Left ventricle myocardium inferior (tissue), 1 donor: ENCODE results near the gene MAP4. TPM values are rescaled to one million over a fixed set of nuclear protein-coding genes. Genes with fewer than 3 reads are reported as not detected.

Experiments
- DNase-seq: peaks from one replicate; pipeline ENCODE4 v3.0.0-alpha.2; 2020
- H3K27ac ChIP-seq: fragments of 200-600 bp; replicated peaks from 2 replicates; pipeline ENCODE4 v1.8.0; 2021
- H3K27me3 ChIP-seq: fragments of 200-600 bp; 2 replicates; pipeline ENCODE4 v1.8.0; 2021; ENCODE audit warnings: low read depth
- H3K36me3 ChIP-seq: fragments of 200-600 bp; 2 replicates; pipeline ENCODE4 v1.8.0; 2021
- H3K4me1 ChIP-seq: fragments of 200-600 bp; 2 replicates; pipeline ENCODE4 v1.8.0; 2021
- H3K4me3 ChIP-seq: fragments of 200-600 bp; 2 replicates; pipeline ENCODE4 v1.8.0; 2021; ENCODE audit warnings: mild to moderate bottlenecking, moderate library complexity
- H3K9me3 ChIP-seq: fragments of 200-600 bp; replicated peaks from 2 replicates; pipeline ENCODE4 v1.8.0; 2021
- intact Hi-C: fragments of 100-400 bp; cut with micrococcal nuclease; formaldehyde crosslinking; loops from one replicate; pipeline ENCODE4 v1.11.0; 2022
- microRNA-seq: library from miRNA; unstranded; fragments of <30 nt; microRNA quantifications from one replicate; pipeline ENCODE4 v1.2.0, GENCODE V29; 2020
- total RNA-seq: library from RNA; stranded (reverse); fragmentation: NEBNext Ultra II Directional; extraction: Animal tissue kit (Norgen Biotek cat#: 25700); gene quantifications from one replicate; pipeline ENCODE4 v1.2.1, GENCODE V29; 2021
- TF ChIP-seq, protein P1 (sequence below): fragments of 200-600 bp; IDR thresholded peaks from 2 replicates; pipeline ENCODE4 v1.8.0; 2021; ENCODE audit warnings: antibody characterized with exemption, mild to moderate bottlenecking, borderline replicate concordance
- donor health status: DM: no; HTN: yes; CAD: no; lungs with severe emphysema.

Gene MAP4
- total RNA-seq, 1 donor from 2014 or later: 662 TPM

DNA sequence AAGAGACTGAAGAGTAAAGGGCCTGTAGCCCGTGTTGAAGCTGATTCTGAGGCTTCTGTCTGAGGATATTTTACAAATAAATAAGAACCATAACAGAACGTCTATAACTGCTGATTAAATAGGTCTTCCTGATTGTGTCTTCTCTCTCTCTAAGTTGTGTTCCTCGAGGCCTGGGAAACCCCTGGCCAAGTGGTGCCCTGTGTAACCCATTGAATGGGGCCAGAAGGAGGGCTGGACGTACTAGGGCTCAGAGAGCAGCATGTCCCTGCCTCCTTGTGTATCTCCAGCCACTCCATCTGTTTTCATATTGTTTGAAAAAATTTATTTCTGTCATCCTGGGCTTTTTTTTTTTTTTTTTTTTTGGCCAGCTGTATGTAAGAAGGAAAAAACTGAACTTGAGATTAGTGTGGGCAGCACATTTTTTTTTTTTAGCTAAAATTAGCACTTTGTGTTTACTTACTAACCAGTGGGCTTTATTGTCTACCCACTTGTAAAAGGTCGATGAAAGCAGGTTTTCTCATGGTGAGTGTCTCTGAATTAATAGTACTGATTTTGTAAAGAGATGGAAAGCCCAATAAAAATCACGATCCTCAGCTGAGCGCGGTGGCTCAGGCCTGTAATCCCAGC lies 202.6 kb downstream of the MAP4 start:
- no peak for DNase-seq
- Histone ChIP-seq H3K27ac (no peak overlapping the region), H3K9me3 (no peaks in the 10 kb centered on the region), H3K36me3 (peaks cover 91% of the 10 kb centered on the region), H3K27me3 (no peaks in the 10 kb centered on the region), H3K4me3 (no peak overlapping the region), H3K4me1 (no peaks in the 10 kb centered on the region)
- intact Hi-C loops: no loop called here
- TF ChIP-seq, protein P1, sequence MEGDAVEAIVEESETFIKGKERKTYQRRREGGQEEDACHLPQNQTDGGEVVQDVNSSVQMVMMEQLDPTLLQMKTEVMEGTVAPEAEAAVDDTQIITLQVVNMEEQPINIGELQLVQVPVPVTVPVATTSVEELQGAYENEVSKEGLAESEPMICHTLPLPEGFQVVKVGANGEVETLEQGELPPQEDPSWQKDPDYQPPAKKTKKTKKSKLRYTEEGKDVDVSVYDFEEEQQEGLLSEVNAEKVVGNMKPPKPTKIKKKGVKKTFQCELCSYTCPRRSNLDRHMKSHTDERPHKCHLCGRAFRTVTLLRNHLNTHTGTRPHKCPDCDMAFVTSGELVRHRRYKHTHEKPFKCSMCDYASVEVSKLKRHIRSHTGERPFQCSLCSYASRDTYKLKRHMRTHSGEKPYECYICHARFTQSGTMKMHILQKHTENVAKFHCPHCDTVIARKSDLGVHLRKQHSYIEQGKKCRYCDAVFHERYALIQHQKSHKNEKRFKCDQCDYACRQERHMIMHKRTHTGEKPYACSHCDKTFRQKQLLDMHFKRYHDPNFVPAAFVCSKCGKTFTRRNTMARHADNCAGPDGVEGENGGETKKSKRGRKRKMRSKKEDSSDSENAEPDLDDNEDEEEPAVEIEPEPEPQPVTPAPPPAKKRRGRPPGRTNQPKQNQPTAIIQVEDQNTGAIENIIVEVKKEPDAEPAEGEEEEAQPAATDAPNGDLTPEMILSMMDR: no peak

DNA sequence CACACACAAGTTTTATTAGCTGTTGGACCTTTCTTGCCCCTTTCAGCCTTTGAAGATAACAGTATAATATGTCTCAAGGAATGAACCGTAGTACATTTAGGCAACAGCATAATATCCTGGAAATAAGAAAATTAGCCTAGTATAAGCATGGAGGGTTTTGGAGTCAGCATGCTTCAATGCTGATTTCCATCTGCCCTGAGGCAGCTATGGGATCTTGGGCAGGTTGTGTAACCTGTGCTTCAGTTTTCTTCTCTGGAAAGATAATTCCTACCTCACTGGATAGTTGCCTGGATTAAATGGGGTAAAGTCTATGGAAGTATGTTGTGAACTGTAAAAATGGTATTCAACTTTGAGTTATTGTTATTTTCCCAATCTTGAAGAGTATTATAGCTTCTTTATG lies 211.6 kb downstream of the MAP4 start:
- Histone ChIP-seq H3K27me3 (no peaks in the 10 kb centered on the region), H3K9me3 (no peaks in the 10 kb centered on the region), H3K36me3 (peaks cover 38% of the 10 kb centered on the region), H3K27ac (no peak overlapping the region), H3K4me3 (no peak overlapping the region), H3K4me1 (peaks cover 33% of the 10 kb centered on the region)
- intact Hi-C loops: no loop called here
- DNase-seq: no peak
- TF ChIP-seq, protein P1: no peak

DNA sequence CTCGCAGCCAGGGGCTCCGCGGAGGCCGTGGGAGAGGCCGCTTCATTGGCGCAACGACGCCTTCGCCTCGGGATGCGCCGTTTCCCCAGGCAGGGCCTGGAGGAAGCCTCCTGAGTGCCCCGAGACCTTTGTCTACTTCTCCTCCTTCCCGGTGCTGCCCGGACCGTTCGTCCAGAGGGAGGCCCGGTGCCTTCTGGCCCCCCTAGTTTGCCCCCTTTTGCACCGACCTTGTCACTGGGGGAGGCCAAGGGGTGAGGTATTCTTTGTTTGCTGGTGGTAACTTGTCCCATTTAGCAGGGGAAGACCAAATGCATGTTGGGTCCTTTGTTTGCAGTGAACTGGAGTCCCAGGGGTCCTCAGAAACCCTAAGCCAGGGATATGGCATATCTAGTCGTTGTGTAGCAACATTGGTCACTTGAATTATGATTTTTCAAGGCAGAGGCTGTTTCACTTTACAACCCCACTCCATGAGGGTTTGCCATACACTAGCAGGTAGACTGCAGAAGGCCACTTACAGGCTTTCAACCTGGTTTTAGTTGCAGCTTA lies 212.7 kb downstream of the MAP4 start:
- intact Hi-C loops: no loop called here
- peaks cover 33% of the 10 kb centered on the region for H3K4me1 ChIP-seq
- H3K27ac ChIP-seq: peak overlapping the region; percentile 99
- no peaks in the 10 kb centered on the region for H3K9me3 ChIP-seq
- TF ChIP-seq, protein P1: no peak
- peak overlapping the region; percentile 91 for H3K4me3 ChIP-seq
- H3K27me3 ChIP-seq: no peaks in the 10 kb centered on the region
- DNase-seq: no peak
- peaks cover 29% of the 10 kb centered on the region for H3K36me3 ChIP-seq

DNA sequence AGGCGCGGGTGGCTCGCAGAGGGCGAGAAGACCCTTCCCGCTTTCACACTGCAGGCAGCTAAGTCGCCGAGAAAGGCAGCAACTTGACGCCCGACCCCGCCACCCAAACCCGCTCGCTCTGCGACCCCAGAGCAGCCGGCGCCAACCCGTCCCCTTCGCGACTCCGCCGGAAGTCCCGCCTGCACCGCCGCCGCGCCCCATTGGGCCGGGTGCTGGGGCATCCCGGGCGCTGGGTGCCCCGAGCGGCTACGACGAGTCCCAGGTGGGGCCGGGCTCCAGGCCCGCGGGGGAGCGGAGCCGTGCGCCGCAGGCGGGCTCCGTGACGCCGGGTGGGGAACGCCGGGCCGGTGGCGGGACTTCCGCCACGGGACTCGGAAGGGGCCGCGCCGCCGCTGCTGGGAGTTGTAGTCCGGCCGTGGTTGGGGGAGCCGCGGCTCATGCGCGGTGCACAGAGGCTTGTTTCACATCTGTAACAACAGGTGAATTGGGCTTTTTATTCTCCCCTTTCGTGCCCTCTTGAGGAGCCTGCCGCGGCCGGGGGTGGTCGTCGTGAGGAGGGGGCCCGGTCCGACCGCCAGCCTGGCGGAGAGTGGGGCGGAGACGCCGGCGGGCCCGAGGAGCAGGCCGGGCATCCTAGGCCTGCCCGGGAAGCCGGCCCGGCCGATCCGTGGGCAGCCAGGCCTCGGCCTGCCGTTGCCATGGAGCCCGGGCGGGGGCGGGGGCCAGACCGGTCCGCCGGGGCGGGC lies 213.3 kb downstream of the MAP4 start, which contains the start of gene DHX30:
TSS of gene DHX30 (plus strand) at position 405 of the 746 bp plus-strand sequence. CDS start 7,546 bp downstream, outside the sequence.
- peak within 1 kb of the TSS; percentile 91 for H3K4me3 ChIP-seq

More for the DNA sequence above, 213.3 kb downstream of the MAP4 start, which contains the start of gene DHX30:
- peaks cover 23% of the 10 kb centered on the region for H3K36me3 ChIP-seq
- H3K4me1 ChIP-seq: peaks cover 33% of the 10 kb centered on the region
- H3K27me3 ChIP-seq: no peaks in the 10 kb centered on the region
- no peaks in the 10 kb centered on the region for H3K9me3 ChIP-seq
- TF ChIP-seq, protein P1: no peak
- H3K27ac ChIP-seq: peak within 1 kb of the TSS; percentile 99
- DNase-seq: peak; percentile 91
- intact Hi-C loops: no loop called here

Small RNAs within 50 kb of the gene (microRNA-seq; reads per million reads assigned to microRNA genes)
- gene MIR1226: 29.6 reads per million, percentile 43 among the genes with 10 or more reads in this experiment

Other genes starting within 250 kb of the MAP4 start
- gene SMARCC1, start 234.5 kb downstream of the MAP4 start, total RNA-seq: 22.9 TPM
- 49.8 TPM for gene DHX30, start 213.3 kb downstream of the MAP4 start, total RNA-seq
- 0.52 TPM for gene CDC25A, start 172.0 kb upstream of the MAP4 start, total RNA-seq
- not detected for gene CAMP, start 207.1 kb upstream of the MAP4 start, total RNA-seq
- gene ZNF589, start 224.7 kb upstream of the MAP4 start, total RNA-seq: 6.6 TPM